Mononuclear cell (primary cell): ENCODE data around the gene MYBPC1. TPM values are rescaled to one million over a fixed set of nuclear protein-coding genes. Genes with fewer than 3 reads are reported as not detected.

Source experiments
- total RNA-seq: library from RNA; depleted of rRNA; stranded (reverse); fragments of >200 nt; gene quantifications from one replicate; pipeline ENCODE4 v1.2.3, GENCODE V29; 2012

Gene MYBPC1
- total RNA-seq, 1 donor: not detected

Other genes starting within 250 kb of the MYBPC1 start
- gene ARL1, start 187.2 kb upstream of the MYBPC1 start, total RNA-seq: 24.7 TPM
- not detected for gene SPIC, start 119.6 kb upstream of the MYBPC1 start, total RNA-seq
- gene CHPT1, start 102.7 kb downstream of the MYBPC1 start, total RNA-seq: 33.9 TPM
- 0.21 TPM for gene SYCP3, start 144.5 kb downstream of the MYBPC1 start, total RNA-seq
- 81.4 TPM for gene GNPTAB, start 236.0 kb downstream of the MYBPC1 start, total RNA-seq